ENCODE measurements around the gene TUBGCP3.

The TUBGCP3 gene

DNA sequence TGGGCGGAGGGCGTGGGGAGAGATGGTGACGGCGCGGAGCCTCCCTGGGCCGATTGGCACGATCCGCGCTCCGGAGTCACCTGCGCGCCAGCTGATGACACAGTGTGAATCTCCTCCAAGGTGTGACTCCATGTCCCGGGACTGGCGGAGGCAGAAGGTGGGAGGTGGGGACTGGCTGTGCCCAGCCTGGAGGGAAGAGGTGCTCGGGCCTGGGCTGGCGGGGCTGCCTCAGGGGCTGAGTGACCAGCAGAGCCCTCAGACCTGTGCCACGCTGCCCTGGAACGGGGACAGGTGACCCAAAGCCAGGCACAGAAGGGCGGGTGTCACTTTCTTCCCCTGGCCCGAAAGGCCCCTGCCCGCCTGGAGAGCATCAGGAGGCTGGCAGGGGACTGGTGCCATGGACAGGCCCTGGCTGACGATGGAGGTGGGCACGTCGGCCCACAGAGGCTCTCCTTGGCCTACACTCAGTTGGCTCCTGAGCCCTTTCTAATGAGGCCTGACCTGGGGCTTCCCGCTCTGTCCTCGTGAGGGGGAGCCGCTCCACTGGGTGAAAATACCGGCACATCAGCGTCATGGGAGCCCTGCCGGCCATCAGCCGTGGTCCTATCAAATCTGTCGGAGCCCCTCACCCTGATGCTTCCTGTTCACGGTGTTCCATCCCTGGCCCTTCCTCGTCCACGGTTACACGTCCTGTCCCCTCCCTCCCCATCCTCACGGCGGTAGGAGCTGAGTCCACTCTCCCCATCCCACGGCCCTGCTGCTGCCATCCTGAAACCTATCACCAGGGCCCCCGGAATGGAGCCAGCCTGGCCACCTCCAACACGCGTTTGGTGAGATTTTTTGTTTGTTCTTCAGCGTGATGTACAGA, 136.2 kb downstream of the TUBGCP3 start:
- TF ChIP-seq, protein P1, sequence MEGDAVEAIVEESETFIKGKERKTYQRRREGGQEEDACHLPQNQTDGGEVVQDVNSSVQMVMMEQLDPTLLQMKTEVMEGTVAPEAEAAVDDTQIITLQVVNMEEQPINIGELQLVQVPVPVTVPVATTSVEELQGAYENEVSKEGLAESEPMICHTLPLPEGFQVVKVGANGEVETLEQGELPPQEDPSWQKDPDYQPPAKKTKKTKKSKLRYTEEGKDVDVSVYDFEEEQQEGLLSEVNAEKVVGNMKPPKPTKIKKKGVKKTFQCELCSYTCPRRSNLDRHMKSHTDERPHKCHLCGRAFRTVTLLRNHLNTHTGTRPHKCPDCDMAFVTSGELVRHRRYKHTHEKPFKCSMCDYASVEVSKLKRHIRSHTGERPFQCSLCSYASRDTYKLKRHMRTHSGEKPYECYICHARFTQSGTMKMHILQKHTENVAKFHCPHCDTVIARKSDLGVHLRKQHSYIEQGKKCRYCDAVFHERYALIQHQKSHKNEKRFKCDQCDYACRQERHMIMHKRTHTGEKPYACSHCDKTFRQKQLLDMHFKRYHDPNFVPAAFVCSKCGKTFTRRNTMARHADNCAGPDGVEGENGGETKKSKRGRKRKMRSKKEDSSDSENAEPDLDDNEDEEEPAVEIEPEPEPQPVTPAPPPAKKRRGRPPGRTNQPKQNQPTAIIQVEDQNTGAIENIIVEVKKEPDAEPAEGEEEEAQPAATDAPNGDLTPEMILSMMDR (IDR thresholded peaks at IDR 0.05; ENCODE audit: insufficient read depth, low read depth, low read length, missing control alignments): no peak
- H3K4me3 ChIP-seq (ENCODE audit: low read depth, low read length): no peak overlapping the region
- no peak for DNase-seq (ENCODE audit: low read depth)

DNA sequence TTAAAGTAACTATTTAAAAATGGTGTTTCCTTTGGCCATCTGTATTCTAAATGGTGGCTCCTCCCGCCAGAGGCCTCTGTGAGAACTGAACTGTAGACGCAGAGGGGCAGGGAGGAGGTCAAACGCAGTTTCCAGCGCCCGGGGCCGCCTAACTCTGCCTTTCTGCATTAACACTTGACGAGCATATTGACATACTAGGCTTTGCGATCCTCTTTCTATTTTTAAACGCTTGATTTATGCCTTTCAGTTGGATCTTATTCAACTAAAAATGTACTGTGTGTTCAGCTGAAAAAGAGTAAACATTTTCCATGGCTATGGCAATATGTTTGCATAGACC, 137.1 kb downstream of the TUBGCP3 start:
- H3K4me3 ChIP-seq (ENCODE audit: low read depth, low read length): no peak overlapping the region
- no peak for DNase-seq (ENCODE audit: low read depth)
- TF ChIP-seq, protein P1 (IDR thresholded peaks at IDR 0.05; ENCODE audit: insufficient read depth, low read depth, low read length, missing control alignments): no peak

DNA sequence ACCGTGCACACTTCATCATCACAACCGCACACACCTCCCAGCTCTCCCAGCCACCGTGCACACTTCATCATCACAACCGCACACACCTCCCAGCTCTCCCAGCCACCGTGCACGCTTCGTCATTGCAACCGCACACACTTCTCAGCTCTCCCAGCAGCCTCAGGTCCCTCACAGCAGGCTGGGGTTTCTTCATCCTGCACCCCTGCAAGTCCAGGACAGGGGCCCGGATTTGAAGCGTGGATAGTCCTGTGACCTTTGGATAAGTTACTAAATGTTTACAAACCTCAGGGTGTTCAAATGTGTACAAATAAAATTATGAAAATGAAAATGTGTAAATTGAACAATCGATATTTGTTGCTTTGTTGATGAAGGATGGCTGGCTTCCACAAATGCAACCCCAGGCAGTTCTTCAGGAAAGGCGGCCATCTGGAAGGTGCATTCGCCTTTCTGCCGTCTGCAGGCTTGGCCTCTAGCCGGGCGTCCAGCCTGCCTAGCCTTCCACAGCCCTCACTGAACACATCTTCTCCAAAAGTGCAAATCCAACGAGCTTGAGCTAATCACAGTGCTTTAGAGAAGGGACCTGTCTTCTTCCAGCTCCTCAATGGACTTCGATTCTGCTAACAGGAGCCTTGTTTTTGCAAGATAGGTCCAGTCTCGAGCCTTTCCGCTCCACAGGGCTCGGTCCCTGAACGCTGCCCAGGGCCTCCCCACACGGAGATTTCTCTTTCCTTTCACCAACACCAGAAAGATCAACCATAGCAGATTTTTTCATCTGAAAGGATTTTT, 137.6 kb downstream of the TUBGCP3 start:
- H3K4me3 ChIP-seq (ENCODE audit: low read depth, low read length): no peak overlapping the region
- no peak for DNase-seq (ENCODE audit: low read depth)
- TF ChIP-seq, protein P1 (IDR thresholded peaks at IDR 0.05; ENCODE audit: insufficient read depth, low read depth, low read length, missing control alignments): no peak

DNA sequence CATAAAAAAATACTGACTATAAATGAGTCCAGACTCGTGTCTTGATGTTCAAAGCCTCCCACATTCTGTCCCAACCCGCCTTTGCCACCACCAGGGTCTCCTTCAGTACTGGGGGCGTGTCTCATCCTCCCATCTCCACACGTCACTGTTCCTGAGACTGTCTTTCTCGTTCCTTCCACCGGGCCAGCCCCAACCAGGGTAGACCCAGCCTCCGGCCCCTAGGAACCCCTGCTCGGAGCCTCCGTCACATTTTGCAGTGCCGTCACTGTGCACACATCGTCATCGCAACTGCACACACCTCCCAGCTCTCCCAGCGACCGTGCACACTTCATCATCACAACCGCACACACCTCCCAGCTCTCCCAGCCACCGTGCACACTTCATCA, 138.4 kb downstream of the TUBGCP3 start:
- DNase-seq (ENCODE audit: low read depth): no peak
- no peak overlapping the region for H3K4me3 ChIP-seq (ENCODE audit: low read depth, low read length)
- TF ChIP-seq, protein P1 (IDR thresholded peaks at IDR 0.05; ENCODE audit: insufficient read depth, low read depth, low read length, missing control alignments): no peak

DNA sequence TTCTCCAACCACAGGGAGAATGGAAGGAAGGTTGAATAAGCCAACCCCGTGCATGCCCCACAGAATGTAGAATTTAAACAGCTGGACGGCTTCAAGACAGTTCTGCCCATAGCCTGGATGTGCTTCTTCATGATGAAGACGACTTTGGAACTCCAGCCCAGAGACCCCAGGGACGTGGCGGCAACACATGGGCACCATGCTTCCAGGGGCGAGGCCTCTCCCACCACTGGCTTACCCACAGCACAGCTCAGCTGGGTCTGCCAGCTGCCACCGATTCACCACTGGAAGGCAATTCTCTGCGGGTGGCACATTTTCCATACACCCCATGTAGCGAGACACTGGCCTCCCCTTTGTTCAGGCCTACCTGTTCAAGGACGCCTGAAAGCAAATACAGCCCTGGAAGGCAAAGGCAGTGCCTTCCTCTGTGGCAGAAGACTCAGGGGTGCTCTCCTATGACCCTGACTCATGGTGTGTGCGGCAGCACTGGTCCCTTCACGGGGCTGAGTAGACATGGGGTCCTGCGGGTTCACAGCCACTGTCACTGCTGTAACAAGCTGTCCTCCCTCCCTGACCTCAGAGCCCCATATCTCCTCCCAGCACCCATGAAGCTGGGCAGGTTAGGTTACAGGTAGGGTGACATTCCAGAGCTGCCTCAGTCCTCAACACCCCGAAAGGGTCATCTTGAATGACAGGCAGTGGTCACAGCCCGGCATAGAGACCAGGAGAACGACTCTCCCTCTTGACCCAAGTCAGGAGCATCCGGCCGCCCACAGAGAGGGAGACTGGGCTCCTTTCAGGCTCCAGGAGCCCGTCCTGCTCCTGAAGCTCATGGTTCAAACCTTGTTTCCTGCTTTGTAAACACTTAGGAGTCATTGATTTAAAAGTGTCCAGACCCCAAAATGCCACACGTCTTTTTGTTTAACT, 139.1 kb downstream of the TUBGCP3 start:
- no peak for DNase-seq (ENCODE audit: low read depth)
- TF ChIP-seq, protein P1 (IDR thresholded peaks at IDR 0.05; ENCODE audit: insufficient read depth, low read depth, low read length, missing control alignments): no peak
- H3K4me3 ChIP-seq (ENCODE audit: low read depth, low read length): no peak overlapping the region

DNA sequence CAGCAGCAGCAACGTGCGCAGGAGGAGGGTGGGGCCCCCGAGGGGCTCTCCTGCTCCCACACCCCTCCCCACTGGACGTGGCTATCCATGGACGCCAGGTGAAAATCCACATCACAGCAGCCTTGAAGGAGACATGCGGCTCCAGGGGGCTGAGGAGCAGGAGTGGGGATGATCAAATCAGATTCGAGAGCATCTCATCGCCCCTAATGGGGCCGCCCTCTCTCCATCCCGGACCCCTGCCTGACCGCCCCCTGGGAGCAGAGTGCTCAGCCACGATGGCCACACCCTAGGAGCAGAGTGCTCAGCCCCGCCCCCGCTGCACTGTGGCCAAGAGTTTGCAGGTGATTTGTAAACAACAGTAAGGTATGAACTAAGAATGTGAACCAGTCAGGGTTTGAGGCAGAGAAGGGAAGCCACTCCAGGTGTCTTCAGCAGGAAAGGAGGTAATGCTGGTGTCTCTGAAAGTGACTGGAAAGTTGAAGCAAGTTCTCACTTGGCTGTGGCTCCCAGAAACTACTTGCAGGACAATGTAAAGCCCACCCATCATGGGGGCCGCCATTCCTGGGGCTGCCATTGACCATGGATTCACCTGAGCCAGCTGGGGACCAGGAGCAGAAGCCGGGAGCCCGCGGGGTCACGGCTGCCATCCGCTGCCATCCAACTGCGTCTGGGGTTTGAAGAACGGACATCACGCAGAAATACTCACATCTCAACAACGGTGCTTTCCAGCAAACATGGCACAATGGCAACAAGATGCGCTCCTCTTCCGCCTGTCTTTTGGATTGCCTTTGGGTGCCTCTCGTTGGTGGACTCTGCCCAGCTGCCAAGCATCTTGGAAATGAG, 140.0 kb downstream of the TUBGCP3 start:
- no peak overlapping the region for H3K4me3 ChIP-seq (ENCODE audit: low read depth, low read length)
- no peak for DNase-seq (ENCODE audit: low read depth)
- TF ChIP-seq, protein P1 (IDR thresholded peaks at IDR 0.05; ENCODE audit: insufficient read depth, low read depth, low read length, missing control alignments): no peak
